HUES48 (cell line): ENCODE results near the gene BBS5.

Experiments used
- H3K27ac ChIP-seq: one replicate; pipeline ENCODE4 v1.7.0; 2013; ENCODE audit warnings: low read depth, low read length, inconsistent platforms
- H3K27me3 ChIP-seq: 2 replicates; pipeline ENCODE4 v1.6.1; 2013; ENCODE audit warnings: mild to moderate bottlenecking, low read length; ENCODE audit not compliant: control insufficient read depth, insufficient read depth
- H3K36me3 ChIP-seq: 2 replicates; pipeline ENCODE4 v1.6.1; 2013; ENCODE audit warnings: low read length; ENCODE audit not compliant: control insufficient read depth, insufficient read depth
- H3K4me1 ChIP-seq: 2 replicates; pipeline ENCODE4 v1.6.1; 2013; ENCODE audit warnings: mild to moderate bottlenecking, low read length; ENCODE audit not compliant: control insufficient read depth, insufficient read depth
- H3K4me3 ChIP-seq: 2 replicates; pipeline ENCODE4 v1.5.1; 2013; ENCODE audit warnings: mild to moderate bottlenecking, low read depth, low read length
- H3K9ac ChIP-seq: 2 replicates; pipeline ENCODE4 v1.6.1; 2013; ENCODE audit warnings: mild to moderate bottlenecking, low read depth, low read length, moderate library complexity
- H3K9me3 ChIP-seq: 2 replicates; pipeline ENCODE4 v1.6.1; 2013; ENCODE audit warnings: low read length; ENCODE audit not compliant: control insufficient read depth, insufficient read depth

Gene BBS5

DNA sequence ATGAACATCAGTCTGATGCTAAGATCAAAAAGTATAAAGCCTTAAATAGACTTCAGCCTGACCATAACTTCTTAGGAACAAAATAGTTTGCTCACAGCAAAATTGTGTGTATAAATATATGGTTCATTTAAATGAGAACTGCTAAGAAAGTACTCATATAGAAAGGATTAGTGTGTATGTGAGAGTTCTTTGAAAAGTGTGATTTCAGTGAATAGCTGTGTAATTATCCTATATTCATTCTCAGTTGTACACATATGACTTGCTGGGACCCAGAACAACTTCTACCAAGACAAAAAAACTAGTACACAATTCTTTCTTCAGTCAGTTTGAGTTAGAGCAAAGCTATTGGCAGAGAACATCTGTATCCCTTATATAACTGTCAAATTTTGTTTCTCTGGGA, 7.2 kb downstream of the BBS5 start:
- Histone ChIP-seq H3K9me3 (no peaks in the 10 kb centered on the region), H3K9ac (no peak overlapping the region), H3K4me1 (no peaks in the 10 kb centered on the region), H3K36me3 (no peaks in the 10 kb centered on the region), H3K27ac (no peak overlapping the region), H3K4me3 (no peak overlapping the region), H3K27me3 (peaks cover 12% of the 10 kb centered on the region)

DNA sequence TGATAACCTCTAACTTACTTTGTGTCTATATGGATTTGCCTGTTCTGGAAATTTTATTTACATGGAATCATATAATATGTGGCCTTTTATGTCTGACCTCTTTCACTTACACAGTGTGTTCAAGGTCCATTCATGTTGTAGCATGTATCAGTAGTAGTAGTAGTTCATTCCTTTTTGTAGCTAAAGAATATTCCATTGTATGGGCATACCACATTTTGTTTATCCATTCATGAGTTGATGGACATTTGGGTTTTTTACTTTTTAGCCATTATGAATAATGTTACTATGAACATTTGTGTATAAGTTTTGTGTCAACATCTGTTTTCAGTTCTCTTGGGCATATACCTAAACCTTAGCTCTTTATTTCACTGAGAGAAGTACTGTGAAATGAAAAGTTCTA, 11.5 kb downstream of the BBS5 start:
- Histone ChIP-seq H3K9ac (no peak overlapping the region), H3K36me3 (no peaks in the 10 kb centered on the region), H3K27ac (no peak overlapping the region), H3K27me3 (no peaks in the 10 kb centered on the region), H3K4me1 (no peaks in the 10 kb centered on the region), H3K4me3 (no peak overlapping the region), H3K9me3 (no peaks in the 10 kb centered on the region)

DNA sequence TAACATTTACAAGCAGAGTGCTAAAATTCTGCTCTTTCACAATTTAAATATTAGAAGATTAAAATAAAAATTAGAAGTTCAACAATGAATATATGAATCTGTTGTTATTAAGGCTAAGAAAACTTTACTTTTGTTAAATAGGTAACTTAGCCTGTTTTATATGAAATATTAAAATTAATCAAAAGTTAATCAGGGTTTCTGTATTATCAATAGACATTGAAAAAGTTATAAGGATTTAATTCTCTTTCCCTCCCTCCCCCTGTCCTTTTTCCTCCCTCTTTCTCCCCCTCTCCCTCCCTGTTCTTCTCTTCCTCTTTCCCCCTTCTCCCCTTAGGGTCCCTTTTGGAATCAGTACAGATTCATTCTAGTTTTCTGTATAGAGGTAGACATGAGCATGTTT, 12.1 kb downstream of the BBS5 start:
- Histone ChIP-seq H3K9ac (no peak overlapping the region), H3K27me3 (no peaks in the 10 kb centered on the region), H3K9me3 (no peaks in the 10 kb centered on the region), H3K4me3 (no peak overlapping the region), H3K4me1 (no peaks in the 10 kb centered on the region), H3K27ac (no peak overlapping the region), H3K36me3 (no peaks in the 10 kb centered on the region)

DNA sequence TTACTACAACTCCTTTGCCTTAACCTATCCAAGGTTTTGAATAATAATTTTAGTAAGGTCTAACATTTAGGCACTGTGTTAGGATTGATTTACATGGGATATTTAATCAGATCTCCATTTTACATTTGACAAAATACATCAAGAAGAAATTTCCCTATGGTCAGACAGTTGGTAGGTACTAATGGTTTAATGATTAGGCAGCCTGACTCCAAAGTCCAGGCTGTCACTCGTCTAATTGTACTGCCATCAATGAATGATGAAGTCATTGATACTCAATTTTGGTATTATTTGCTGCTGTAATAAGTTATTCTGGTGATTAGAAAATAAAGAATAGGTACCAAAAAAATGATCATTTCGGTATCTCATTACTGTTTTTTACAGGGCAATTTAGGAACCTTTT, 14.1 kb downstream of the BBS5 start:
- Histone ChIP-seq H3K27ac (no peak overlapping the region), H3K9me3 (no peaks in the 10 kb centered on the region), H3K27me3 (no peaks in the 10 kb centered on the region), H3K4me3 (no peak overlapping the region), H3K4me1 (no peaks in the 10 kb centered on the region), H3K9ac (no peak overlapping the region), H3K36me3 (no peaks in the 10 kb centered on the region)

DNA sequence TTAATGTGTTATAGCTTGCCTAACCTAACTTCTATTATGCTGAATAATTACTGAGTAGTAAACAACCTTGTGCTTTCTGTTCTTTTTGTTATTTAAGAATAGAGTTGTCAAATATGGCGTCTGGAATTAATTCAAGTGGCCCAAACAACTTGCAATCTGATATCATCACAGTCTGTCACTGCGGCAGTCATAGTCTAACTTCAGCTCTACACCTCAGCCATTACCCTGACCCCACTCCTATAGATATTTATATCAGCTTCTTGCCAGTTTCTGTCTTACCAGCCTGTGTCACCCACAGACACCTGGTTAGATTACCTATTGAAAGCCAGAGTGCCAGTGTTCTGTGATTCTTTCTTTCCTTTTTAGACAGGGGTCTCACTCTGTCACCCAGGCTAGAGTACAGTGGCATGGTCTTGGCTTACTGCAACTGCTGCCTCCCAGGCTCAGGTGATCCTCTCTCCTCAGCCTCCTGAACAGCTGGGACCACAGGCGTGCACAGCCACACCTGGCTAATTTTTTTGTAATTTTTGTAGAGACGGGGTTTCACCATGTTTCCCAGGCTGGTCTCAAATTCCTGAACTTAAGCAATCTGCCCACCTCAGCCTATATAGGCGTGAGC, 16.1 kb downstream of the BBS5 start:
- Histone ChIP-seq H3K27me3 (no peaks in the 10 kb centered on the region), H3K27ac (no peak overlapping the region)

DNA sequence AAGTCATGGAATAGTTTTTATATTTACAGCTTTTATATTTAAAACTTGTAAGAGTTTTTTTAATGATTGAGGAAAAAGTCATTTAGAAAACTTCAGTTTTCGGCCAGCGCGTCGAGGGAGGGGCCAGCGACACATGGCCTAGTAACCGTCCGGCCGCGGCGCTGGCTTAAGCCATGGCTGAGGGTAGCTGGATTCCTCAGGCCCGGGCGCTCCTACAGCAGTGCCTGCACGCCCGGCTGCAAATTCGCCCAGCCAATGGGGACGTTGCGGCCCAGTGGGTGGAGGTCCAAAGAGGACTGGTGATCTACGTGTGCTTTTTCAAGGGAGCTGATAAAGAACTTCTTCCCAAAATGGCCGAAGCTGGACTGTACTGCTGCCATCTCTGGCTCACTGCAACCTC, 25.4 kb downstream of the BBS5 start:
- H3K27me3 ChIP-seq, result no peaks in the 10 kb centered on the region
- no peaks in the 10 kb centered on the region for H3K9me3 ChIP-seq
- H3K9ac ChIP-seq, result no peak overlapping the region
- no peak overlapping the region for H3K4me3 ChIP-seq
- H3K4me1 ChIP-seq, result 0 out of 2 replicates have a peak, but pooled peaks cover 2% of the 10 kb centered on the region
- H3K27ac ChIP-seq, result no peak overlapping the region
- no peaks in the 10 kb centered on the region for H3K36me3 ChIP-seq

More for the DNA sequence above, 16.1 kb downstream of the BBS5 start:
- Histone ChIP-seq H3K4me3 (no peak overlapping the region), H3K4me1 (no peaks in the 10 kb centered on the region), H3K9ac (no peak overlapping the region), H3K9me3 (no peaks in the 10 kb centered on the region), H3K36me3 (no peaks in the 10 kb centered on the region)

DNA sequence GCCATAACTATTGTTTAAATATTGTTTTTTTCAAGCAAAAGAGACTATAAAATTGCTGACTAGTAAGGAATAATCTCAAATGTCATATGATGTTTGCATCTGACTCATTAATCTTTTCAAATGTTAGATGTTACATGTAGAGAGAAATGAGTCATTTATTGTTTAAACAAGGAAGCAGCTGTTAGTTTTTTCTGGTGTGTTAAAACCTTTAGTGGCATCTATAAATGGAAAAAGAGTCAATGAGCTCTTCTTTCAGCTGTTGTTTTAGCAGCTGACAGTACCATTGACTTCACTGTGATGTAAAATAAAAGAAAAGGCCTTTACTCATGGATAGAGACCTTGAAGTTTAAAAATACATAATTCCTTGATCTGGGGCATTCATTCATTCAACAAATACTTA, 28.4 kb downstream of the BBS5 start:
- Histone ChIP-seq H3K9me3 (no peaks in the 10 kb centered on the region), H3K4me3 (no peak overlapping the region), H3K9ac (no peak overlapping the region), H3K4me1 (0 out of 2 replicates have a peak, but pooled peaks cover 4% of the 10 kb centered on the region), H3K36me3 (no peaks in the 10 kb centered on the region), H3K27me3 (no peaks in the 10 kb centered on the region), H3K27ac (peak overlapping the region; percentile 18)

DNA sequence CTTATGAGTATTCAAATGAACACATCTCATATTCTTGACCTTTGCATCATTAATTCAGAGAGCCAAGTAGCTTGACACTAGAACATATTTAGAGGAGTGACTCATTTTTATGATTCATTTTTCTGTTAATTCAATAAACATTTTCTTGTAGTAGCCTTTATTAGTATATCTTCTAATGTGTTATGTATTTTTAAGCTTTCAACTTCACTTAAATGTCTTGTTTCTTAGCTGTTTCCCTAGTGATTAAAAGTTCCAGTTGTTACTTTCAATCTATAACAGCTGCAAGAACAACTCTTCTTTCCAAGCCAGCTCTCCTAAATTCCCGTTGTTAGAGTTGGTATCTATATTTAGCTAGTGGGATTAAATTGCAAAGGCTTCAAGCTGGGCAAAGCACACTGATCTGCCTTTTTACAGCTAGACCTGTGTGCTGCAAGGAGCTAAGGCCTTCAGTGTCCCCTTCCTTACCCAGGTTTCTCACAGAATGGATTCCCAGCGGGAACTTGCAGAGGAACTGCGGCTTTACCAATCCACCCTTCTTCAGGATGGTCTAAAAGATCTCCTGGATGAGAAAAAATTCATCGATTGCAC, 30.1 kb downstream of the BBS5 start, which contains the start of gene KLHL41:
Gene KLHL41 (plus strand): TSS at position 405 of the 588 bp plus-strand sequence. CDS start 77 bp downstream, at position 482.
- Histone ChIP-seq H3K4me1 (0 out of 2 replicates have a peak, but pooled peaks cover 4% of the 10 kb centered on the region), H3K4me3 (no peak within 1 kb of the TSS), H3K27ac (no peak within 1 kb of the TSS), H3K9me3 (no peaks in the 10 kb centered on the region), H3K36me3 (no peaks in the 10 kb centered on the region), H3K9ac (no peak within 1 kb of the TSS), H3K27me3 (no peaks in the 10 kb centered on the region)

DNA sequence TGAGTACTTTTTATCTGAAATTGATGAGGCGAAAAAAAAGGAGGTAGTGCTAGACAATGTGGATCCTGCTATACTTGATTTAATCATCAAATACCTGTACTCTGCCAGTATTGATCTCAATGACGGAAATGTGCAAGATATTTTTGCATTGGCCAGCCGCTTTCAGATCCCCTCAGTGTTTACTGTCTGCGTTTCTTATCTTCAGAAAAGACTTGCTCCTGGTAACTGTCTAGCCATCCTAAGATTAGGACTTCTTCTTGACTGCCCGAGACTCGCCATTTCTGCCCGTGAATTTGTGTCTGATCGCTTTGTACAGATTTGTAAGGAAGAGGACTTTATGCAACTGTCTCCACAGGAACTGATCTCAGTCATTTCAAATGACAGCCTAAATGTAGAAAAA, 30.7 kb downstream of the BBS5 start:
- Histone ChIP-seq H3K27me3 (no peaks in the 10 kb centered on the region), H3K4me1 (0 out of 2 replicates have a peak, but pooled peaks cover 4% of the 10 kb centered on the region), H3K9me3 (no peaks in the 10 kb centered on the region), H3K4me3 (no peak overlapping the region), H3K9ac (no peak overlapping the region), H3K36me3 (no peaks in the 10 kb centered on the region), H3K27ac (no peak overlapping the region)

DNA sequence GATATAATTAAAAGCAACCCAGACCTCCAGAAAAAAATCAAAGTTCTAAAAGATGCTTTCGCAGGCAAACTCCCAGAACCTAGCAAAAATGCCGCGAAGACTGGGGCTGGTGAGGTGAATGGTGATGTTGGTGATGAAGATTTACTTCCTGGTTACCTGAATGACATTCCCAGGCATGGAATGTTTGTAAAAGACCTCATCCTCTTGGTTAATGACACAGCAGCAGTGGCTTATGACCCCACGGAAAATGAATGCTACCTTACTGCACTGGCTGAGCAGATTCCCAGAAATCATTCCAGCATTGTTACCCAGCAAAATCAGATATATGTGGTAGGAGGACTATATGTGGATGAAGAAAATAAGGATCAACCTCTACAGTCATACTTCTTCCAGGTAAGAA, 31.2 kb downstream of the BBS5 start:
- Histone ChIP-seq H3K4me1 (0 out of 2 replicates have a peak, but pooled peaks cover 4% of the 10 kb centered on the region), H3K27ac (no peak overlapping the region), H3K9ac (no peak overlapping the region), H3K36me3 (no peaks in the 10 kb centered on the region), H3K9me3 (no peaks in the 10 kb centered on the region), H3K4me3 (no peak overlapping the region), H3K27me3 (no peaks in the 10 kb centered on the region)

DNA sequence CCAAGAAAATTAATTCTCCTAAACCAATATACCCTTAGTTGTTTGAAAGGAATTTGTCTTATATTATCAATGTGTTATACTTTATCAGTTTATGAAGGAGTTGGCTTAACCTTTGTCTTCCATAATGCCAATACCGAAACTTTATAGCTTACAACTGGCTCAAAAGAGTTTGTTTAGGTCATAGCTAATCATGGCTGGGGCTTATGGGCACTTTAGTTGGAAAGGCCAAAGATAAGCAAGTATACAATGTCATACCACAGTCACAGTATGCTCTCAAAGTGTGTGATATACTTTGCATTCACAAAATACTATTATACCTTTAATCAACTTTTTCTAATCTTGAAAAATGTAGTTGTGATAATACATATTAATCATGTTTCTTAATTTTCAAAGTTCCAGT, 32.5 kb downstream of the BBS5 start:
- Histone ChIP-seq H3K9me3 (no peaks in the 10 kb centered on the region), H3K27ac (no peak overlapping the region), H3K9ac (no peak overlapping the region), H3K4me3 (no peak overlapping the region), H3K27me3 (no peaks in the 10 kb centered on the region), H3K36me3 (no peaks in the 10 kb centered on the region), H3K4me1 (0 out of 2 replicates have a peak, but pooled peaks cover 4% of the 10 kb centered on the region)
